Measurements from ENCODE around the gene MCAM.

MCAM gene

DNA sequence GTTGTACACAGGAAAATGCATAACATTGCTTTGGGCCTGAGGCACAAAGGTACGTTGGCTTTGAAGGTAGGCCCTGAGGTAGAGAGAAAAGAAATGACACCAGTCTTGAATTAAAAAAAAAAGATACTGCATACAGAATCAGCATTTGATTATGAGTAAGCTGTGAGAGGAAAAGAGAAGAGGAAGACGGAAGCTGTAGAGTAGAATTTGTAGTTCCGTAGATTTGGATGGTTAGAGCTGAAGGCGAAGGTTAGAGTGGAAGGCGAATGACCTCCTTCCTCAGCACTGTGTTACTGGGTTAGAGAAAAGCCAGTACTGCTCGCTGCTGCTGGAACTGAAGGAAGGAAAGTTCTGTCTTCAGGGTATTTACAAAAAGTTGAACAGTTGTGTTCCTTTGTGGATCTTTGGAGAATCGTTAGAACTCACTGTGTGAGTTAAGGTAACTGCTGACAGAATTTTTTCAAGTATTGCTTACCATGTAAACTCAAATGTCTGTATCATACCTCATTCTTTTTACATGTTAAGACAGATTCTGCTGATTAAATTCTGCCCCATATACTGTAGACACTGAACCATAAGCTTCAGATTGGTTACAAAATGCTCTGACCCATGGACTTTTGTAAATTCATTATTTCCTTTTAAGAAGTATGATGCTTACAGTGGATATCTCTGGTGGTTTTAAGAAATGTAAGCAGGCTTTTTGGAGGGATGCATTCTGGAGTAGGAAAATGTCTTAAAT is 50.2 kb downstream of the MCAM start:
- H3K9me3 ChIP-seq (ENCODE audit: severe bottlenecking) = no peaks in the 10 kb centered on the region
- H3K27me3 ChIP-seq (ENCODE audit: insufficient read depth, low read depth, severe bottlenecking) = no peaks in the 10 kb centered on the region
- H3K4me3 ChIP-seq (ENCODE audit: low read depth, low read length) = no peak overlapping the region
- TF ChIP-seq, protein P1, sequence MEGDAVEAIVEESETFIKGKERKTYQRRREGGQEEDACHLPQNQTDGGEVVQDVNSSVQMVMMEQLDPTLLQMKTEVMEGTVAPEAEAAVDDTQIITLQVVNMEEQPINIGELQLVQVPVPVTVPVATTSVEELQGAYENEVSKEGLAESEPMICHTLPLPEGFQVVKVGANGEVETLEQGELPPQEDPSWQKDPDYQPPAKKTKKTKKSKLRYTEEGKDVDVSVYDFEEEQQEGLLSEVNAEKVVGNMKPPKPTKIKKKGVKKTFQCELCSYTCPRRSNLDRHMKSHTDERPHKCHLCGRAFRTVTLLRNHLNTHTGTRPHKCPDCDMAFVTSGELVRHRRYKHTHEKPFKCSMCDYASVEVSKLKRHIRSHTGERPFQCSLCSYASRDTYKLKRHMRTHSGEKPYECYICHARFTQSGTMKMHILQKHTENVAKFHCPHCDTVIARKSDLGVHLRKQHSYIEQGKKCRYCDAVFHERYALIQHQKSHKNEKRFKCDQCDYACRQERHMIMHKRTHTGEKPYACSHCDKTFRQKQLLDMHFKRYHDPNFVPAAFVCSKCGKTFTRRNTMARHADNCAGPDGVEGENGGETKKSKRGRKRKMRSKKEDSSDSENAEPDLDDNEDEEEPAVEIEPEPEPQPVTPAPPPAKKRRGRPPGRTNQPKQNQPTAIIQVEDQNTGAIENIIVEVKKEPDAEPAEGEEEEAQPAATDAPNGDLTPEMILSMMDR (IDR thresholded peaks at IDR 0.05; ENCODE audit: low read depth, low read length) = no peak
- H3K36me3 ChIP-seq = no peaks in the 10 kb centered on the region
- no peak for DNase-seq
- no peak overlapping the region for H3K27ac ChIP-seq

GRCh38 chr11:119266063-119266462 is 50.9 kb downstream of the MCAM start:
- Histone ChIP-seq H3K9me3 (ENCODE audit: severe bottlenecking) (no peaks in the 10 kb centered on the region), H3K36me3 (no peaks in the 10 kb centered on the region), H3K27ac (no peak overlapping the region), H3K27me3 (ENCODE audit: insufficient read depth, low read depth, severe bottlenecking) (no peaks in the 10 kb centered on the region), H3K4me3 (ENCODE audit: low read depth, low read length) (no peak overlapping the region)
- TF ChIP-seq, protein P1 (IDR thresholded peaks at IDR 0.05; ENCODE audit: low read depth, low read length) = no peak
- DNase-seq = no peak

- no peak overlapping the region for H3K4me3 ChIP-seq (ENCODE audit: low read depth, low read length)
Measured at GRCh38 chr11:119263352-119263940, 53.5 kb downstream of the MCAM start.

DNA sequence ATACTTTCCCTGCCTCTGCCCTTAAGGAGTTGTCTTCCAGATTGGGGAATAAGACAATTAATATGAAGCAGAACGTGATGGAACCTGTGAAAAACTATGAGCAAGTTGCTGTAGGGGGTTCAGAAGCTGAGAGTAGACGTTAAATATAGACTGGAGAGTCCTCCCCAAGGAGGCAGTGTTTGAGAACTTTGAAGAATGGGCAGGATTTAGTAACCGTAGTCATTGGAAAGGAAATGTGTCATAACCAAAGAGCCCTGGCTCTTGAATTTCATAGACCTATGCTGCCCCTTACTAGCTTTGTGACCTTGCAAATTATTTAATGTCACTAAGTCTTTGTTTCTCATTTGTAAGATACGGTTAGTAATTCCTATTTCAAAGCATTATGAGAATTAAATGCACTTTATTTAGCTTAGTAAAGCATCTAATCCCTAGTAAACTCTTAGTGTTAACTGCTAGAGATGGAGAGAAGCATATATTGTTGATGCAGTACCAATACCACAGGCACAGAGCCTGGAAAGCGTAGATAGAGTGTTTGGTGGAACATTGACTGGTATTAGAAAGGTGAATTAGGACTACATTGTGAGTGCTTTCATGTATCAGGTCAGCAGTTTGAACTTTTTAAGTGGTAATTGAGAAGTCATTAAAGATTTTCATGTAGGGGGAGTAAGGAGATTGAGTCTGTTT is 54.1 kb downstream of the MCAM start:
- no peak overlapping the region for H3K4me3 ChIP-seq (ENCODE audit: low read depth, low read length)
- H3K27me3 ChIP-seq (ENCODE audit: insufficient read depth, low read depth, severe bottlenecking) = no peaks in the 10 kb centered on the region
- DNase-seq = no peak
- no peaks in the 10 kb centered on the region for H3K9me3 ChIP-seq (ENCODE audit: severe bottlenecking)
- TF ChIP-seq, protein P1 (IDR thresholded peaks at IDR 0.05; ENCODE audit: low read depth, low read length) = no peak
- H3K27ac ChIP-seq = no peak overlapping the region
- H3K36me3 ChIP-seq = no peaks in the 10 kb centered on the region

More at GRCh38 chr11:119263352-119263940, 53.5 kb downstream of the MCAM start:
- Histone ChIP-seq H3K9me3 (ENCODE audit: severe bottlenecking) (no peaks in the 10 kb centered on the region), H3K27ac (no peak overlapping the region), H3K36me3 (no peaks in the 10 kb centered on the region), H3K27me3 (ENCODE audit: insufficient read depth, low read depth, severe bottlenecking) (no peaks in the 10 kb centered on the region)
- TF ChIP-seq, protein P1 (IDR thresholded peaks at IDR 0.05; ENCODE audit: low read depth, low read length) = no peak
- DNase-seq = no peak

DNA sequence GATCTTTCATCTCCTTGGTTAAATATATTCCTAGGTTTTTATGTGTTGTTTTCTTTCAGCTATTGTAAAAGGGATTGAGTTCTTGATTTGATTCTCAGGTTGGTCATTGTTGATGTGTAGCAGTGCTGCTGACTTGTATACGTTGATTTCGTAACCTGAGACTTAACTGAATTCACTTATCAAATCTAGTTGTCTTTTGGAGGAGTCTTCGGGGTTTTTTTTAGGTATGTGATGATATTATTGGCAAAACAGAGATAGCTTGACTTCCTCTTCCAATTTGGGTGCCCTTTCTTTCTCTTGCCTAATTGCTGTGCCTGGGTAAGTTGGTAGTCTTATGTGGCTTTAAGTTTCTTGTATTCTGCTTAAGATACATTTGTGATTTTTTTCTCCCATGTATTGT is 57.9 kb downstream of the MCAM start:
- Histone ChIP-seq H3K9me3 (ENCODE audit: severe bottlenecking) (no peaks in the 10 kb centered on the region), H3K27ac (no peak overlapping the region), H3K27me3 (ENCODE audit: insufficient read depth, low read depth, severe bottlenecking) (no peaks in the 10 kb centered on the region), H3K4me3 (ENCODE audit: low read depth, low read length) (no peak overlapping the region), H3K36me3 (no peaks in the 10 kb centered on the region)
- TF ChIP-seq, protein P1 (IDR thresholded peaks at IDR 0.05; ENCODE audit: low read depth, low read length) = no peak
- no peak for DNase-seq

Data from WERI-Rb-1 (cell line).